IMR-90 (cell line): ENCODE results near the gene CD44. TPM values are rescaled to one million over a fixed set of nuclear protein-coding genes. Genes with fewer than 3 reads are reported as not detected.

Experiments used
- ATAC-seq: fragments of 200-7000 bp; cut with Tn5 transposase; 2 replicates; pipeline ENCODE4 v1.9.1; 2020; ENCODE audit warnings: low read depth, mild to moderate bottlenecking, moderate library complexity
- BruUV-seq: library from RNA; stranded (reverse); fragments of 400-500 nt; replicated peaks from 2 replicates; lab custom pipeline; 2021; lab: Mats Ljungman, UMichigan
- CTCF ChIA-PET: fragments of 300-600 bp; formaldehyde crosslinking; extraction: SDS; loops from one replicate; lab custom pipeline; 2021; ENCODE audit warnings: antibody characterized with exemption; lab: Yijun Ruan, JAX
- POLR2A ChIA-PET: fragments of 300-600 bp; sonication (Branson Sonifier 250); formaldehyde crosslinking; loops from one replicate; lab custom pipeline; 2022; ENCODE audit warnings: antibody characterized with exemption; ENCODE audit not compliant: unreplicated experiment; lab: Charles Lee
- DNase-seq: peaks from one replicate; pipeline ENCODE4 v3.0.0; 2013
- H2AFZ ChIP-seq: replicated peaks from 2 replicates; pipeline ENCODE3; 2013; ENCODE audit warnings: low read length, mild to moderate bottlenecking; ENCODE audit not compliant: poor library complexity
- H2AK5ac ChIP-seq: 2 replicates; pipeline ENCODE4 v1.6.1; 2013; ENCODE audit warnings: low read depth, low read length, inconsistent platforms
- H2AK9ac ChIP-seq: replicated peaks from 2 replicates; pipeline ENCODE3; 2013; ENCODE audit warnings: mild to moderate bottlenecking, low read depth, low read length, moderate library complexity; ENCODE audit not compliant: poor library complexity
- H2BK120ac ChIP-seq: 2 replicates; pipeline ENCODE4 v1.6.1; 2013; ENCODE audit warnings: low read depth, low read length, inconsistent platforms
- H2BK15ac ChIP-seq: 3 replicates; pipeline ENCODE4 v1.6.1; 2013; ENCODE audit warnings: low read depth, low read length, inconsistent platforms
- H2BK20ac ChIP-seq: 2 replicates; pipeline ENCODE4 v1.6.1; 2013; ENCODE audit warnings: low read depth, mild to moderate bottlenecking, inconsistent platforms, low read length, moderate library complexity
- H2BK5ac ChIP-seq: 2 replicates; pipeline ENCODE4 v1.6.1; 2013; ENCODE audit warnings: mild to moderate bottlenecking, low read depth, low read length, inconsistent platforms; ENCODE audit not compliant: poor library complexity, severe bottlenecking
- H3K14ac ChIP-seq: replicated peaks from 2 replicates; pipeline ENCODE4 v1.6.1; 2013; ENCODE audit warnings: low read depth, low read length, inconsistent platforms
- H3K18ac ChIP-seq: 2 replicates; pipeline ENCODE4 v1.6.1; 2013; ENCODE audit warnings: low read depth, low read length, control low read depth
- H3K23ac ChIP-seq: 2 replicates; pipeline ENCODE4 v1.6.1; 2013; ENCODE audit warnings: low read depth, low read length, inconsistent platforms
- H3K27ac ChIP-seq: 2 replicates; pipeline ENCODE4 v1.5.1; 2013; ENCODE audit warnings: mild to moderate bottlenecking, control low read depth, low read length; ENCODE audit not compliant: insufficient read depth
- H3K27me3 ChIP-seq: 2 replicates; pipeline ENCODE4 v1.6.1; 2013; ENCODE audit warnings: low read length; ENCODE audit not compliant: control insufficient read depth, insufficient read depth
- H3K36me3 ChIP-seq: 2 replicates; pipeline ENCODE4 v1.6.1; 2013; ENCODE audit warnings: low read length, mixed read lengths; ENCODE audit not compliant: control insufficient read depth, insufficient read depth
- H3K4ac ChIP-seq: 2 replicates; pipeline ENCODE4 v1.6.1; 2013; ENCODE audit warnings: low read depth, low read length, inconsistent platforms
- H3K4me1 ChIP-seq: 2 replicates; pipeline ENCODE4 v1.6.1; 2013; ENCODE audit warnings: low read length, mixed read lengths; ENCODE audit not compliant: control insufficient read depth, insufficient read depth
- H3K4me2 ChIP-seq: 2 replicates; pipeline ENCODE4 v1.6.1; 2013; ENCODE audit warnings: low read depth, mild to moderate bottlenecking, control low read depth, low read length, moderate library complexity
- H3K4me3 ChIP-seq: 2 replicates; pipeline ENCODE4 v1.5.1; 2013; ENCODE audit warnings: low read depth, mild to moderate bottlenecking, control low read depth, low read length, moderate library complexity; ENCODE audit not compliant: insufficient read depth
- H3K56ac ChIP-seq: 2 replicates; pipeline ENCODE4 v1.6.1; 2013; ENCODE audit warnings: low read length, inconsistent platforms; ENCODE audit not compliant: insufficient read depth; ENCODE audit errors: extremely low read depth
- H3K79me1 ChIP-seq, 2 experiments: 2 replicates each; pipeline ENCODE4 v1.6.1; 2013; ENCODE audit warnings: low read length in 2 of 2, inconsistent platforms in 1 of 2, low read depth in 1 of 2
- H3K9ac ChIP-seq: 2 replicates; pipeline ENCODE4 v1.6.1; 2013; ENCODE audit warnings: low read depth, low read length, control low read depth
- H3K9me1 ChIP-seq: 2 replicates; pipeline ENCODE4 v1.6.1; 2013; ENCODE audit warnings: low read length, inconsistent platforms; ENCODE audit not compliant: insufficient read depth
- H3K9me3 ChIP-seq: 2 replicates; pipeline ENCODE4 v1.6.1; 2013; ENCODE audit warnings: low read length; ENCODE audit not compliant: control insufficient read depth, insufficient read depth
- H4K20me1 ChIP-seq: 2 replicates; pipeline ENCODE4 v1.6.1; 2013; ENCODE audit warnings: low read length, inconsistent platforms; ENCODE audit not compliant: insufficient read depth
- H4K5ac ChIP-seq: 2 replicates; pipeline ENCODE4 v1.6.1; 2013; ENCODE audit warnings: mild to moderate bottlenecking, low read depth, low read length, control low read depth
- H4K8ac ChIP-seq, 2 experiments: 2 replicates each; pipeline ENCODE4 v1.6.1; 2013; ENCODE audit warnings: low read depth in 2 of 2, low read length in 2 of 2, control low read depth in 1 of 2, inconsistent platforms in 1 of 2
- H4K91ac ChIP-seq: 2 replicates; pipeline ENCODE4 v1.6.1; 2013; ENCODE audit warnings: low read depth, low read length, inconsistent platforms; ENCODE audit not compliant: insufficient read depth
- MAFK ChIP-seq: IDR thresholded peaks from 2 replicates; pipeline ENCODE4 v1.6.1; 2012; ENCODE audit warnings: low read depth, low read length, improper control_type of control experiment
- POLR2A ChIP-seq: IDR thresholded peaks from 2 replicates; pipeline ENCODE4 v1.6.1; 2012; ENCODE audit warnings: mild to moderate bottlenecking, low read depth, low read length
- RAD21 ChIP-seq: IDR thresholded peaks from 2 replicates; pipeline ENCODE4 v1.6.1; 2012; ENCODE audit warnings: low read length, improper control_type of control experiment
- WGBS, 2 experiments: methylation state at CpG; one replicate each; pipeline versions ENCODE4 v1.1.5 to v1.1.7; 2013; ENCODE audit warnings: missing lambda C conversion rate in 2 of 2; ENCODE audit not compliant: insufficient read length in 1 of 2; ENCODE audit errors: extremely low coverage in 2 of 2; 5-methylcytosine and 5-hydroxymethylcytosine counted together
- dilution Hi-C: fragments of 300-500 bp; cut with HindIII; formaldehyde crosslinking; loops from one replicate; pipeline ENCODE4 v1.14.3; 2018; ENCODE audit warnings: low sequenced_read_pairs; ENCODE audit not compliant: unreplicated experiment
- in situ Hi-C: fragments of 300-500 bp; cut with MboI; formaldehyde crosslinking; loops from 3 replicates; pipeline ENCODE4 v1.14.3; 2019; ENCODE audit warnings: low sequenced_read_pairs, inconsistent platforms, mixed read lengths
- intact Hi-C: fragments of 100-400 bp; cut with micrococcal nuclease; formaldehyde crosslinking; loops from 2 replicates; pipeline ENCODE4 v1.10.0; 2022
- polyA plus RNA-seq, 3 experiments: library from polyadenylated mRNA; depleted of rRNA; stranded (reverse); fragments of >200 nt; gene quantifications; 2 replicates each; pipeline ENCODE4 v1.2.3, GENCODE V29; 2012; ENCODE audit warnings: low replicate concordance in 1 of 3
- total RNA-seq: library from RNA; depleted of rRNA; stranded (reverse); fragments of >200 nt; gene quantifications from 2 replicates; pipeline ENCODE4 v1.2.3, GENCODE V29; 2012

CD44 gene
- total and polyA plus RNA-seq, 2 of the 4 experiments (the other 2 are of a cell fraction), result 357 to 947 TPM

GRCh38 chr11:35102267-35102666 lies 36.7 kb upstream of the CD44 start:
- H3K36me3 ChIP-seq, result no peaks in the 10 kb centered on the region
- TF ChIP-seq RAD21 (no peak), POLR2A (no peak), MAFK (no peak)
- H2BK15ac ChIP-seq, result no peak overlapping the region
- no peak overlapping the region for H4K91ac ChIP-seq
- BruUV-seq, result no TSS peak
- no peak overlapping the region for H3K27ac ChIP-seq
- H3K27me3 ChIP-seq, result no peaks in the 10 kb centered on the region
- H4K20me1 ChIP-seq, result no peaks in the 10 kb centered on the region
- POLR2A ChIA-PET, result interaction anchor here (1.1 kb wide), 1 partner anchor 43 kb away, joined by 4 read pairs; no protein-coding TSS in a partner anchor
- no peak for ATAC-seq
- no peak overlapping the region for H2AK9ac ChIP-seq
- no peak overlapping the region for H2BK20ac ChIP-seq
- no peak overlapping the region for H3K4ac ChIP-seq
- in situ Hi-C loops, result no loop called here
- no peak overlapping the region for H2BK120ac ChIP-seq
- dilution Hi-C loops, result no loop called here
- peaks cover 8% of the 10 kb centered on the region for H3K4me1 ChIP-seq
- H4K8ac ChIP-seq, result no peak overlapping the region
- peaks cover 7% of the 10 kb centered on the region for H3K9me1 ChIP-seq
- H3K9me3 ChIP-seq, result no peaks in the 10 kb centered on the region
- no peak overlapping the region for H2AK5ac ChIP-seq
- peaks cover 0 to 9% of the 10 kb centered on the region in 2 experiments; a peak in 2 of 4 replicates for H3K79me1 ChIP-seq
- H2BK5ac ChIP-seq, result no peak overlapping the region
- H2AFZ ChIP-seq, result no peak overlapping the region
- no peak overlapping the region for H3K18ac ChIP-seq
- H3K14ac ChIP-seq, result 0 out of 2 replicates have a peak overlapping the region, but pooled peaks have one; percentile 7
- DNase-seq, result no peak
- H3K23ac ChIP-seq, result no peak overlapping the region
- no peak overlapping the region for H3K56ac ChIP-seq
- H3K9ac ChIP-seq, result no peak overlapping the region
- intact Hi-C loops, result no loop called here
- CTCF ChIA-PET, result no interaction called here
- WGBS, 2 experiments, result 78% methylated on average over 1 of the region's 2 CpGs; no CpG with 5 or more reads in 1 of the 2 experiments
- no peak overlapping the region for H3K4me3 ChIP-seq
- no peak overlapping the region for H4K5ac ChIP-seq
- H3K4me2 ChIP-seq, result no peak overlapping the region
